Left ventricle myocardium inferior (tissue), 1 donor: ENCODE measurements around the gene HOXA6. TPM values are rescaled to one million over a fixed set of nuclear protein-coding genes. Genes with fewer than 3 reads are reported as not detected.
A peak's percentile ranks its signal among the peaks of the same experiment; 100 is the strongest.

Experiments used
- DNase-seq: peaks from one replicate; pipeline ENCODE4 v3.0.0-alpha.2; 2020
- H3K27ac ChIP-seq: fragments of 200-600 bp; replicated peaks from 2 replicates; pipeline ENCODE4 v1.8.0; 2021
- H3K27me3 ChIP-seq: fragments of 200-600 bp; 2 replicates; pipeline ENCODE4 v1.8.0; 2021; ENCODE audit warnings: low read depth
- H3K36me3 ChIP-seq: fragments of 200-600 bp; 2 replicates; pipeline ENCODE4 v1.8.0; 2021
- H3K4me1 ChIP-seq: fragments of 200-600 bp; 2 replicates; pipeline ENCODE4 v1.8.0; 2021
- H3K4me3 ChIP-seq: fragments of 200-600 bp; 2 replicates; pipeline ENCODE4 v1.8.0; 2021; ENCODE audit warnings: mild to moderate bottlenecking, moderate library complexity
- H3K9me3 ChIP-seq: fragments of 200-600 bp; replicated peaks from 2 replicates; pipeline ENCODE4 v1.8.0; 2021
- intact Hi-C: fragments of 100-400 bp; cut with micrococcal nuclease; formaldehyde crosslinking; loops from one replicate; pipeline ENCODE4 v1.11.0; 2022
- total RNA-seq: library from RNA; stranded (reverse); fragmentation: NEBNext Ultra II Directional; extraction: Animal tissue kit (Norgen Biotek cat#: 25700); gene quantifications from one replicate; pipeline ENCODE4 v1.2.1, GENCODE V29; 2021
- TF ChIP-seq, protein P1 (sequence below): fragments of 200-600 bp; IDR thresholded peaks from 2 replicates; pipeline ENCODE4 v1.8.0; 2021; ENCODE audit warnings: antibody characterized with exemption, mild to moderate bottlenecking, borderline replicate concordance
- donor health status: DM: no; HTN: yes; CAD: no; lungs with severe emphysema.

Gene HOXA6
- total RNA-seq, 1 donor from 2014 or later = not detected

DNA sequence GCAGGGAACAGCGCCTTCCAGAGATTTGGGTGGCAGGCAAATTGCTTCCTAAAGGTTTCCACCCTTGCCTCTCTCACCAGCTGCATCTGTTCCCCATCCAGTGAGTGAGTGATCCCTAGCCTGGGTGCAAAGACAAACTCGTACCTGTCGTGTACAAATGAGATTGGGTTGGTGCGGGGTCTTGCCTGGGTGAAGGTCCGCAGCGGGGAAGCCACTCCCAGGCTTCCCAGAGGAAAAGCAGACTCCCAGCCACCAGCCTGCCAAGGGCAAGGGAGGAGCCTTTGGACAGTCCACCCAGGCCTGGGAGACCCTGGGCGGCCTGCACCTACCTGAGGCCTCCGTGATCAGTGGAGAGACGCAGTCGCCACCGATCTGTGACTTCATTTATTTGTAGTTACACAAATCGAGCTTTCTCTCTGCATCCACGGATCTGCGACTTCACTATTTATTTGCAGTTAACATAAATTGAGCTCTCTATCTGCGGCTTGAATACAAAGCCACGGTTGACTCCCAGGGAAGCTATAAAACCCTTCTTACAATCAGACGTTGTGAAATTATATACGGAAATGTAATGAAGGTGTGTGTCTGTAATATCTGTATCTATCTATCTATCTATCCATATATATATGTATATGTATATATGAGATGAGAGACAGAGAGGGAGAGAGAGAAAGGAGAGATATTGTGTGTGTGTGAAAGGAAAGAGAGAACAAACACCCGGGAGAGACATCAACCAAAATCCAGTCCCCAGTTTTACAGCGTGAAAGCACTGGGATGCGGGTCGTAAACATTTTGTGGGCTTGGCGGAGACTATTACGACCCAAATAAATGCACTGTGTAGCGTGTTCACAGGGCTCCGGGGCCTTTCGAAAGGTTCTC is 11.9 kb upstream of the HOXA6 start:
- peak overlapping the region; percentile 72 for H3K4me3 ChIP-seq

DNA sequence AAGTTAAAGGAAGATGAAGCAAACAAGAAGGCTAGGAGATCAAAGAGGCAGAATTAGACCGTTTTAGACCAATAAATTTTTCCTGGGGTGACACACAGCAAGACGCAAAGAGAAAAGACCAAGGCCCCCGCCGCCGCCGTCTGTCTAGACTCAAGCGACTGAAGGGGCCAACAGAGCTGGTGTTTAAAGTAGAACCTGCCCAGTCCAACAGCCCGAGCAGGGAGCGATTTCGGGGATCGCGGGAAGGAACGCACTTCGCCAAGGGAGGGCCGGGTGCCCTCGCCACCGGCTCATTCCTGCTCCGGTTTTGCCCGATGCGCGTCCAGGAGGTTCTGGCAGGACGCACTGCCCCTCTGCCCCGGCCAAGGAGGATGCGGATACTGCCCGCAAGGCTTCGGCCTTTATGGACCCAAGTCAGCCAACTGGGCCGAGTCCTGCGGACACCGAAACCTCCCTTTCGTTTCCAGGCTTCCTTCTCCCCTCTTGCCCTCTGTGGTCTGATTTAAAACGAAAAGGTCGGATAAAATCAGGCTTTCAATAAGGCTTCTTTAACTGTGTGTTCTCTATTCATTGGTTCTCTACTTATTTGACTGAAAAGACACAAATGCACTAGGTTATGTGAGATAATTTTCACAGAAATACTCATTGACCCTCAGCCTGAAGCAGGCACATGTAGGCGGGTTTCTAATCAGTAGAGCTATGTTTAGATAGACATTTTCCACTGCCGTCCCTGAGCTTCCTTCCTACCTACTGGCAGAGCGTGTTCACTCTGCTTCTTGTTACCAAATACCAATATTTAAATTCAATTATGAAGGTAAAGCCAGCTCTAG is 11.1 kb upstream of the HOXA6 start:
- H3K4me3 ChIP-seq = no peak overlapping the region
- no peaks in the 10 kb centered on the region for H3K9me3 ChIP-seq
- H3K4me1 ChIP-seq = peaks cover 39% of the 10 kb centered on the region
- no peak for DNase-seq
- TF ChIP-seq, protein P1, sequence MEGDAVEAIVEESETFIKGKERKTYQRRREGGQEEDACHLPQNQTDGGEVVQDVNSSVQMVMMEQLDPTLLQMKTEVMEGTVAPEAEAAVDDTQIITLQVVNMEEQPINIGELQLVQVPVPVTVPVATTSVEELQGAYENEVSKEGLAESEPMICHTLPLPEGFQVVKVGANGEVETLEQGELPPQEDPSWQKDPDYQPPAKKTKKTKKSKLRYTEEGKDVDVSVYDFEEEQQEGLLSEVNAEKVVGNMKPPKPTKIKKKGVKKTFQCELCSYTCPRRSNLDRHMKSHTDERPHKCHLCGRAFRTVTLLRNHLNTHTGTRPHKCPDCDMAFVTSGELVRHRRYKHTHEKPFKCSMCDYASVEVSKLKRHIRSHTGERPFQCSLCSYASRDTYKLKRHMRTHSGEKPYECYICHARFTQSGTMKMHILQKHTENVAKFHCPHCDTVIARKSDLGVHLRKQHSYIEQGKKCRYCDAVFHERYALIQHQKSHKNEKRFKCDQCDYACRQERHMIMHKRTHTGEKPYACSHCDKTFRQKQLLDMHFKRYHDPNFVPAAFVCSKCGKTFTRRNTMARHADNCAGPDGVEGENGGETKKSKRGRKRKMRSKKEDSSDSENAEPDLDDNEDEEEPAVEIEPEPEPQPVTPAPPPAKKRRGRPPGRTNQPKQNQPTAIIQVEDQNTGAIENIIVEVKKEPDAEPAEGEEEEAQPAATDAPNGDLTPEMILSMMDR = no peak
- H3K27me3 ChIP-seq = peaks cover 100% of the 10 kb centered on the region
- no peak overlapping the region for H3K27ac ChIP-seq
- intact Hi-C loops = no loop called here
- no peaks in the 10 kb centered on the region for H3K36me3 ChIP-seq

More for the DNA sequence above, 11.9 kb upstream of the HOXA6 start:
- Histone ChIP-seq H3K36me3 (no peaks in the 10 kb centered on the region), H3K27me3 (peaks cover 100% of the 10 kb centered on the region), H3K4me1 (peaks cover 41% of the 10 kb centered on the region), H3K9me3 (no peaks in the 10 kb centered on the region), H3K27ac (no peak overlapping the region)
- intact Hi-C loops = loop anchor here (5.0 kb wide), 1 partner anchor 787 kb away; no protein-coding TSS in a partner anchor
- TF ChIP-seq, protein P1 = no peak
- DNase-seq = peak; percentile 7

DNA sequence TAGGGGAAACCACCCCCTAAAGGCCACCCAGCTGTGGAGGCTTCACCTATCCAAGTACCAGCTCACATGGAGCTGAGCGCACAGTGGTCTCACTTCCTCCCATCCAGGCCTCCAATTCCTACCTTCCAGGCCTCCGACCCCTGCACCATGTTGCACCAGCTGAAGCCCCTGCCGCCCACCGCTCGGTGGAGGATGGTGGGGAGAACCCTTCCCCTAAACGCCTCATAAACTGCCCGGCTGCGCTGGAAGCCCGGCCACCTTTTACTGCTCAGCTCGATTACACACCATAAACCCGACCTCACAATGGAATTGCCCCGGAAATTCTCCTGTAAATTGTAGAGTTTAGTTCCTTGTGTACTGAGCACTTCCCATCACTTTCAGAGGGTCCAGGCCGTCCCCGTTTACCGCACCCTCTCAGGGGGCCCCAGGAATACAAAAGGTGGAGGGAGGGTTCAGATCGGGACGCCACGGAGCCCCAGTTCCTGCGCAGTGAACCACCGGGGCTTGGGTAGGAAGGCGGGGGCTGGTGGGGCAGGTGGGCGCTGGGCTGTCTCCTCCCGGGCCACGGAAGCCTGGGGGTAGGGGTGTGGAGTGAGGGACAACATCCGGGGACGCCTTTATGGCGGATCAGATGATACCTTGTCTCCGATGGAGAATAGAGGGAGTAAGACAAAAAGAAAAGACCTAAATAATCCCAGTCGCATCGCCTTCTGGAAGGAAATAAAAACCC is 10.3 kb upstream of the HOXA6 start:
- TF ChIP-seq, protein P1 = no peak
- no peaks in the 10 kb centered on the region for H3K9me3 ChIP-seq
- intact Hi-C loops = no loop called here
- H3K36me3 ChIP-seq = no peaks in the 10 kb centered on the region
- no peak overlapping the region for H3K27ac ChIP-seq
- no peak for DNase-seq
- peaks cover 39% of the 10 kb centered on the region for H3K4me1 ChIP-seq
- H3K4me3 ChIP-seq = no peak overlapping the region
- H3K27me3 ChIP-seq = peaks cover 100% of the 10 kb centered on the region

DNA sequence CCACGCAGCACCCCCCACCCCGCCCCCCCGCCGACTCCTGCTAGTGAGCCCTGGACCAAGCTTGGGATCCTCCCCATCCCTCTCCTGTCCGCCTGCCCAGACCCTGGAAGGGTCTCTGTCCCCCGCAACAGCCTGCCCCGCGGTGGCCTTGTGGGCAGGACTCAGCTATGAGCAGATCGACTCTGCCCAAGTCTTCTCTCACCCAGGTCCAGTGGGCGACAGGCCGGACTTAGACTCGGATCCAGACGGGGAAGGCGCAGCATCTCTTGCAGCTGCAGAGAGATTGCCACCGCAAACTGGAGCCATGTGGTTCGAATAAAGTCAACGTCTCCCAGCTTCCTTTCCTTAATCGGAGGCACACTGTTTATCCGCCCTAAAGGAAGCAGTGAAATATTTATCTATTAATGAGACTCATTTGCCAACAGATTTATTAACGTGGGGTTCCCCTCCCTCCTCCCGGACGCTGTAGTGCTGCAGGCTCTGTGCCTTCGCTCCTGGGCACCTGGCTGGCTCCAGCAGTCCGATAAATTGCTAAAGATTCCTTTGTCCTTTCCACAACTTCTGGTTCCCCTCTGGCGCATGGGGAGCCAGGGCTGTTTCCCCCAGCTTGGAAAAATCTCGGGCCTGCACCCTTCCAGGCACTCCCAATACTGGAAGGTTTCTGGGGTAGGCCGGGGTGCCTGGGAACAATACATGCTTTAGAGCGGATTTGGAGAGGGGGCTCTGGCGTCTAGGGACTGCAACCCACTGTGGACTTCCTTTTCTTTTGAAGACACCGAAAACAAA is 9.5 kb upstream of the HOXA6 start:
- no peaks in the 10 kb centered on the region for H3K36me3 ChIP-seq
- H3K9me3 ChIP-seq = no peaks in the 10 kb centered on the region
- H3K4me1 ChIP-seq = peaks cover 46% of the 10 kb centered on the region
- H3K4me3 ChIP-seq = peak overlapping the region; percentile 52
- H3K27ac ChIP-seq = no peak overlapping the region
- peaks cover 100% of the 10 kb centered on the region for H3K27me3 ChIP-seq
- DNase-seq = no peak
- intact Hi-C loops = no loop called here
- TF ChIP-seq, protein P1 = no peak

DNA sequence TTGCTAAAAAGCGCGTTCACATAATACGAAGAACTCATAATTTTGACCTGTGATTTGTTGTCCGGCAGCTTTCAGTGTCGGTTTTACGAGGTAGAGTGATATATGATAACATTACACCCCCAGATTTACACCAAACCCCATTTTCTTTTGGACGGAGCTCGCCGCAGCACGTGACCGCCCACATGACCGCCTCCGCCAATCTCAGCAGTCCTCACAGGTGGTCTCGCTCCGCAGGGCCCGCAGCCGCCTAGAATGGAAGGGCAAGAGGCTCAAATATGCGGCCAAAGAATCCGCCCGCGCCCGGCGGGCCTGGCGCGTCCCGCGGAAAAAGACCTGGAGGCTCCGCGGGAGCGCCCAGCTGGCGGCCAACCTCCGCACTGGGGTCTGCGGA is 8.9 kb upstream of the HOXA6 start, which contains the start of gene HOXA7:
HOXA7 (minus strand) TSS at position 168 of the 391 bp plus-strand sequence; CDS start at position 38, 130 bp downstream.
- intact Hi-C loops = no loop called here
- Histone ChIP-seq H3K9me3 (no peaks in the 10 kb centered on the region), H3K27me3 (peaks cover 100% of the 10 kb centered on the region), H3K4me1 (peaks cover 48% of the 10 kb centered on the region), H3K4me3 (peak within 1 kb of the TSS; percentile 52), H3K27ac (peak within 1 kb of the TSS; percentile 16), H3K36me3 (no peaks in the 10 kb centered on the region)
- TF ChIP-seq, protein P1 = no peak
- DNase-seq = no peak
